Testis (tissue), 2 donors: Measurements from ENCODE around the gene TMEM222.

Experiments used
- POLR2A ChIP-seq: fragments of 450-650 bp; IDR thresholded peaks from one replicate; pipeline ENCODE4 v1.6.1; 2017; ENCODE audit warnings: antibody characterized with exemption, mild to moderate bottlenecking, moderate library complexity
- TF ChIP-seq, protein P1 (sequence below), 3 experiments: fragments of 450-650 bp in 2 of 3; fragments of 200-600 bp in 1 of 3; sonication (generic) in 1 of 3; IDR thresholded peaks; one replicate each; pipeline ENCODE4 v1.5.1; 2016 to 2019; ENCODE audit warnings: antibody characterized with exemption in 3 of 3, mild to moderate bottlenecking in 2 of 3, moderate library complexity in 1 of 3

- TF ChIP-seq, protein P1, sequence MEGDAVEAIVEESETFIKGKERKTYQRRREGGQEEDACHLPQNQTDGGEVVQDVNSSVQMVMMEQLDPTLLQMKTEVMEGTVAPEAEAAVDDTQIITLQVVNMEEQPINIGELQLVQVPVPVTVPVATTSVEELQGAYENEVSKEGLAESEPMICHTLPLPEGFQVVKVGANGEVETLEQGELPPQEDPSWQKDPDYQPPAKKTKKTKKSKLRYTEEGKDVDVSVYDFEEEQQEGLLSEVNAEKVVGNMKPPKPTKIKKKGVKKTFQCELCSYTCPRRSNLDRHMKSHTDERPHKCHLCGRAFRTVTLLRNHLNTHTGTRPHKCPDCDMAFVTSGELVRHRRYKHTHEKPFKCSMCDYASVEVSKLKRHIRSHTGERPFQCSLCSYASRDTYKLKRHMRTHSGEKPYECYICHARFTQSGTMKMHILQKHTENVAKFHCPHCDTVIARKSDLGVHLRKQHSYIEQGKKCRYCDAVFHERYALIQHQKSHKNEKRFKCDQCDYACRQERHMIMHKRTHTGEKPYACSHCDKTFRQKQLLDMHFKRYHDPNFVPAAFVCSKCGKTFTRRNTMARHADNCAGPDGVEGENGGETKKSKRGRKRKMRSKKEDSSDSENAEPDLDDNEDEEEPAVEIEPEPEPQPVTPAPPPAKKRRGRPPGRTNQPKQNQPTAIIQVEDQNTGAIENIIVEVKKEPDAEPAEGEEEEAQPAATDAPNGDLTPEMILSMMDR (IDR thresholded peaks at IDR 0.05) = no peak
- TF ChIP-seq POLR2A = no peak
Measured at GRCh38 chr1:27307874-27308598, 13.9 kb upstream of the TMEM222 start.
